PC-3 (cell line): ENCODE data around the gene PCDH9. TPM values are rescaled to one million over a fixed set of nuclear protein-coding genes. Genes with fewer than 3 reads are reported as not detected.

ENCODE experiments used
- ATAC-seq: fragments of 200-7000 bp; cut with Tn5 transposase; 2 replicates; pipeline ENCODE4 v1.9.1; 2020; ENCODE audit warnings: mild to moderate bottlenecking, moderate library complexity
- BruUV-seq: library from RNA; stranded (reverse); fragments of 400-500 nt; replicated peaks from 2 replicates; lab custom pipeline; 2021; lab: Mats Ljungman, UMichigan
- CTCF ChIA-PET: fragments of 300-600 bp; sonication (Branson Sonifier 250); formaldehyde crosslinking; loops from one replicate; lab custom pipeline; 2022; ENCODE audit warnings: antibody characterized with exemption; lab: Charles Lee
- POLR2A ChIA-PET: fragments of 300-600 bp; sonication (Branson Sonifier 250); formaldehyde crosslinking; loops from one replicate; lab custom pipeline; 2022; ENCODE audit warnings: antibody characterized with exemption; ENCODE audit not compliant: unreplicated experiment; lab: Charles Lee
- DNase-seq: peaks from one replicate; pipeline ENCODE4 v3.0.0-alpha.2; 2015
- H2AFZ ChIP-seq: fragments of 300-600 bp; sonication (generic); 2 replicates; pipeline ENCODE4 v1.6.0; 2016; ENCODE audit warnings: antibody characterized with exemption, low read length
- H3F3A ChIP-seq: fragments of 300-600 bp; sonication (generic); one replicate; pipeline ENCODE4 v1.6.0; 2017; ENCODE audit warnings: antibody characterized with exemption, low read length, control low read depth, mild to moderate bottlenecking; ENCODE audit not compliant: unreplicated experiment
- H3K27ac ChIP-seq: fragments of 300-600 bp; sonication (generic); 2 replicates; pipeline ENCODE4 v1.5.1; 2016; ENCODE audit warnings: mild to moderate bottlenecking, low read length
- H3K27me3 ChIP-seq: fragments of 300-600 bp; sonication (generic); 2 replicates; pipeline ENCODE4 v1.6.1; 2016; ENCODE audit warnings: low read length, mixed read lengths
- H3K36me3 ChIP-seq: fragments of 300-600 bp; sonication (generic); 2 replicates; pipeline ENCODE4 v1.6.1; 2016; ENCODE audit warnings: low read depth, mixed run types, low read length, mixed read lengths
- H3K4me1 ChIP-seq: fragments of 300-600 bp; sonication (generic); 2 replicates; pipeline ENCODE4 v1.5.1; 2016; ENCODE audit warnings: low read length; ENCODE audit not compliant: insufficient read depth
- H3K4me2 ChIP-seq: fragments of 300-600 bp; sonication (generic); 2 replicates; pipeline ENCODE4 v1.6.0; 2016; ENCODE audit warnings: low read length
- H3K4me3 ChIP-seq: fragments of 300-600 bp; sonication (generic); 2 replicates; pipeline ENCODE4 v1.5.1; 2016; ENCODE audit warnings: mild to moderate bottlenecking, low read length, mixed read lengths
- H3K79me2 ChIP-seq: fragments of 300-600 bp; sonication (generic); 2 replicates; pipeline ENCODE4 v1.6.1; 2017; ENCODE audit warnings: low read length, mixed read lengths
- H3K9ac ChIP-seq: fragments of 300-600 bp; sonication (generic); 2 replicates; pipeline ENCODE4 v1.6.0; 2016; ENCODE audit warnings: mild to moderate bottlenecking, low read length
- H3K9me2 ChIP-seq: fragments of 300-600 bp; sonication (generic); replicated peaks from 2 replicates; pipeline ENCODE4 v1.6.1; 2016; ENCODE audit warnings: mixed run types, low read length, mixed read lengths
- H3K9me3 ChIP-seq: fragments of 300-600 bp; sonication (generic); 2 replicates; pipeline ENCODE4 v1.6.1; 2016; ENCODE audit warnings: low read length, mixed read lengths
- H4K20me1 ChIP-seq: fragments of 300-600 bp; sonication (generic); 2 replicates; pipeline ENCODE4 v1.6.1; 2016; ENCODE audit warnings: low read length, mixed read lengths
- CTCF ChIP-seq: fragments of 300-600 bp; sonication (generic); conservative IDR thresholded peaks from 2 replicates; pipeline ENCODE4 v1.5.1; 2017; ENCODE audit warnings: antibody characterized with exemption, low read depth, mild to moderate bottlenecking, low read length
- EZH2 ChIP-seq: fragments of 300-600 bp; sonication (generic); IDR thresholded peaks from one replicate; pipeline ENCODE4 v1.6.1; 2017; ENCODE audit warnings: antibody characterized with exemption, mild to moderate bottlenecking, low read length; ENCODE audit not compliant: unreplicated experiment
- EZH2phosphoT487 ChIP-seq: fragments of 300-600 bp; sonication (generic); IDR thresholded peaks from 2 replicates; pipeline ENCODE4 v1.6.1; 2018; ENCODE audit warnings: mild to moderate bottlenecking, antibody characterized with exemption, low read length, borderline replicate concordance
- intact Hi-C: fragments of 100-400 bp; cut with micrococcal nuclease; formaldehyde crosslinking; loops from 2 replicates; pipeline ENCODE4 v1.9.0; 2023
- total RNA-seq: library from RNA; depleted of rRNA; stranded (reverse); fragments of >200 nt; gene quantifications from 2 replicates; pipeline ENCODE4 v1.2.3, GENCODE V29; 2014

The PCDH9 gene
- total RNA-seq, 1 experiment from 2014 or later: 0.98 TPM

- TF ChIP-seq CTCF (no peak), EZH2 (no peak), EZH2phosphoT487 (no peak)
- Histone ChIP-seq H3K27ac (no peak overlapping the region), H3K9ac (no peak overlapping the region), H4K20me1 (no peaks in the 10 kb centered on the region), H3F3A (no peaks in the 10 kb centered on the region), H3K9me2 (no peaks in the 10 kb centered on the region), H3K4me2 (no peak overlapping the region), H2AFZ (no peak overlapping the region), H3K4me3 (no peak overlapping the region), H3K4me1 (no peaks in the 10 kb centered on the region; the same call in 1 of the 2 replicates), H3K79me2 (no peaks in the 10 kb centered on the region), H3K27me3 (no peaks in the 10 kb centered on the region), H3K36me3 (no peaks in the 10 kb centered on the region), H3K9me3 (no peaks in the 10 kb centered on the region)
- no TSS peak for BruUV-seq
- CTCF ChIA-PET: no interaction called here
- intact Hi-C loops: no loop called here
- ATAC-seq: no peak
- POLR2A ChIA-PET: no interaction called here
- no peak for DNase-seq
These were observed 700.0 kb downstream of the PCDH9 start for GRCh38 chr13:66530158-66530557.

- Histone ChIP-seq H3K9me3 (no peaks in the 10 kb centered on the region), H3K9me2 (no peaks in the 10 kb centered on the region), H2AFZ (no peak overlapping the region), H3K4me1 (no peaks in the 10 kb centered on the region; the same call in 1 of the 2 replicates), H3K9ac (no peak overlapping the region), H3K4me3 (no peak overlapping the region), H3K79me2 (no peaks in the 10 kb centered on the region), H3F3A (no peaks in the 10 kb centered on the region), H3K27ac (no peak overlapping the region), H3K27me3 (no peaks in the 10 kb centered on the region), H3K36me3 (no peaks in the 10 kb centered on the region), H3K4me2 (no peak overlapping the region), H4K20me1 (no peaks in the 10 kb centered on the region)
- intact Hi-C loops: no loop called here
- CTCF ChIA-PET: no interaction called here
- no peak for TF ChIP-seq CTCF
- TF ChIP-seq EZH2: no peak
- BruUV-seq: no TSS peak
- no peak for DNase-seq
- no peak for ATAC-seq
- POLR2A ChIA-PET: no interaction called here
These were observed 701.1 kb downstream of the PCDH9 start for GRCh38 chr13:66528944-66529576.

- H3K36me3 ChIP-seq: no peaks in the 10 kb centered on the region
- no peak overlapping the region for H3K4me3 ChIP-seq
- TF ChIP-seq CTCF: no peak
- no peak for TF ChIP-seq EZH2
- no peak for TF ChIP-seq EZH2phosphoT487
- no TSS peak for BruUV-seq
- H2AFZ ChIP-seq: no peak overlapping the region
- no peak overlapping the region for H3K27ac ChIP-seq
- H3K9ac ChIP-seq: no peak overlapping the region
- no peaks in the 10 kb centered on the region for H3K9me2 ChIP-seq
- no peaks in the 10 kb centered on the region for H4K20me1 ChIP-seq
- no peaks in the 10 kb centered on the region; the same call in 1 of the 2 replicates for H3K4me1 ChIP-seq
- no peaks in the 10 kb centered on the region for H3K27me3 ChIP-seq
- ChIA-PET POLR2A (no interaction called here), CTCF (no interaction called here)
- H3K9me3 ChIP-seq: no peaks in the 10 kb centered on the region
- ATAC-seq (no peak), DNase-seq (no peak)
- H3K79me2 ChIP-seq: no peaks in the 10 kb centered on the region
- H3F3A ChIP-seq: no peaks in the 10 kb centered on the region
- H3K4me2 ChIP-seq: no peak overlapping the region
- intact Hi-C loops: no loop called here
These were observed 702.0 kb downstream of the PCDH9 start for GRCh38 chr13:66528180-66528579.
